ENCODE measurements around the gene BANF1.

The BANF1 gene

GRCh38 chr11:66001942-66002647 is at the start of gene BANF1, which contains the start of gene EIF1AD:
Gene BANF1 (plus strand): TSS chr11:66002503. CDS start chr11:66003251, 748 bp downstream.
Gene EIF1AD (minus strand): TSS chr11:66002157. CDS start chr11:66000389, 1,768 bp downstream.
- DNase-seq (ENCODE audit: low read depth) = peak; percentile 90

GRCh38 chr11:65953471-65953870 is 48.8 kb upstream of the BANF1 start:
- no peak for DNase-seq (ENCODE audit: low read depth)

- no peak for DNase-seq (ENCODE audit: low read depth)
These were observed 47.5 kb upstream of the BANF1 start for GRCh38 chr11:65954771-65955170.

- DNase-seq (ENCODE audit: low read depth) = no peak
These were observed 44.0 kb upstream of the BANF1 start for GRCh38 chr11:65958291-65958690.

- DNase-seq (ENCODE audit: low read depth) = no peak
These were observed 43.4 kb upstream of the BANF1 start for GRCh38 chr11:65958774-65959420.

- no peak for DNase-seq (ENCODE audit: low read depth)
These were observed 41.5 kb upstream of the BANF1 start for GRCh38 chr11:65960824-65961266.

- peak; percentile 93 for DNase-seq (ENCODE audit: low read depth)
These were observed 40.8 kb upstream of the BANF1 start, which contains the start of gene SART1 for GRCh38 chr11:65961267-65962140. Gene SART1 (plus strand): TSS chr11:65961734. CDS start chr11:65961781, 47 bp downstream.

GRCh38 chr11:65962141-65962564 is 40.1 kb upstream of the BANF1 start:
- peak; percentile 27 for DNase-seq (ENCODE audit: low read depth)

GRCh38 chr11:65964906-65965305 is 37.4 kb upstream of the BANF1 start:
- DNase-seq (ENCODE audit: low read depth) = no peak

- DNase-seq (ENCODE audit: low read depth) = no peak
These were observed 36.1 kb upstream of the BANF1 start for GRCh38 chr11:65965986-65966762.

- DNase-seq (ENCODE audit: low read depth) = no peak
These were observed 34.9 kb upstream of the BANF1 start for GRCh38 chr11:65967329-65967934.

- DNase-seq (ENCODE audit: low read depth) = no peak
These were observed 33.5 kb upstream of the BANF1 start for GRCh38 chr11:65968600-65969482.

- no peak for DNase-seq (ENCODE audit: low read depth)
These were observed 30.2 kb upstream of the BANF1 start for GRCh38 chr11:65972116-65972515.

GRCh38 chr11:65973439-65974110 is 28.7 kb upstream of the BANF1 start:
- no peak for DNase-seq (ENCODE audit: low read depth)

- DNase-seq (ENCODE audit: low read depth) = no peak
These were observed 26.5 kb upstream of the BANF1 start for GRCh38 chr11:65975771-65976170.

GRCh38 chr11:65976216-65977176 is 25.8 kb upstream of the BANF1 start:
- no peak for DNase-seq (ENCODE audit: low read depth)

- no peak for DNase-seq (ENCODE audit: low read depth)
These were observed 24.5 kb upstream of the BANF1 start for GRCh38 chr11:65977621-65978390.
